Measurements from ENCODE around the gene MORN3. TPM values are rescaled to one million over a fixed set of nuclear protein-coding genes. Genes with fewer than 3 reads are reported as not detected.

Gene MORN3
- total and polyA plus RNA-seq, 9 of the 15 experiments (the other 6 are each of a cell fraction or from before 2014, with no cell fraction given) = 0.09 to 0.27 (median 0.20) TPM

DNA sequence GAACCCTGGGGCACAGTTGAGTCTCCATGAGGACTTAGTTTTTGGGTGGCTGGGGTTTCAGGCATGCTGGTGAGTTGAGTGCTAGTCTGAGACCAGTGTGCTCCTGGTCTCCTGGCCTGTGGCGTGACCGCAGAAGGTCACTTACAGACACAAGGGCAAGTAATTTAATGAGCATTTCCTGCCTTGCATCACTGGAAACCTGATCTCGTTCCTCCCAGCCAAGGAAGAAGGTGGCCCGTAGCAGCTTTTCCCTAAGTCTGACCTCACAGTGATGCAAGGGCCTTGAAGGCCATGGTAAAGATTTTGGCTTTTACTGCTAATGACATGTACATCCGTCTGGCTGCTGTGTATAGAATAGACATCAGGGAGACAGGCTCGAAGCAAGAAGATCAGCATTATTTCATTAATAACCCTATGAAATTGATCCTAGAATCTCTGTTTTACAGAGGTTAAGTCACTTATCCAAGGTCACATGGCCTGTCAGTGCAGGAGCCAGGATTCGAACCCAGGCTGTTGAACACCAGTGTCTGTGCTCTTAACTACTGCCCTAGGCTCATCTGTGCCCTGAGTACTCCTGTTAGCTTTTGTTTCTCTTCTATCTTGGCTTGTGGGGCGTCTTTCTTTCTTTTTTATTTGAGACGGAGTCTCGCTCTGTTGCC lies 47.7 kb upstream of the MORN3 start (continued):
- peak; percentile 21 for TF ChIP-seq HDAC3 (IDR thresholded peaks at IDR 0.05; ENCODE audit: borderline replicate concordance, partially characterized antibody)
- peak; percentile 36; the same call in 1 of the 2 replicates for TF ChIP-seq BACH1 (tag; IDR thresholded peaks at IDR 0.05)
- TF ChIP-seq, protein P1, sequence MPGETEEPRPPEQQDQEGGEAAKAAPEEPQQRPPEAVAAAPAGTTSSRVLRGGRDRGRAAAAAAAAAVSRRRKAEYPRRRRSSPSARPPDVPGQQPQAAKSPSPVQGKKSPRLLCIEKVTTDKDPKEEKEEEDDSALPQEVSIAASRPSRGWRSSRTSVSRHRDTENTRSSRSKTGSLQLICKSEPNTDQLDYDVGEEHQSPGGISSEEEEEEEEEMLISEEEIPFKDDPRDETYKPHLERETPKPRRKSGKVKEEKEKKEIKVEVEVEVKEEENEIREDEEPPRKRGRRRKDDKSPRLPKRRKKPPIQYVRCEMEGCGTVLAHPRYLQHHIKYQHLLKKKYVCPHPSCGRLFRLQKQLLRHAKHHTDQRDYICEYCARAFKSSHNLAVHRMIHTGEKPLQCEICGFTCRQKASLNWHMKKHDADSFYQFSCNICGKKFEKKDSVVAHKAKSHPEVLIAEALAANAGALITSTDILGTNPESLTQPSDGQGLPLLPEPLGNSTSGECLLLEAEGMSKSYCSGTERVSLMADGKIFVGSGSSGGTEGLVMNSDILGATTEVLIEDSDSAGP (CRISPR knock-in tag; IDR thresholded peaks at IDR 0.05) = 0 out of 2 replicates have a peak, but pooled peaks have one; percentile 39
- TF ChIP-seq, protein P2, sequence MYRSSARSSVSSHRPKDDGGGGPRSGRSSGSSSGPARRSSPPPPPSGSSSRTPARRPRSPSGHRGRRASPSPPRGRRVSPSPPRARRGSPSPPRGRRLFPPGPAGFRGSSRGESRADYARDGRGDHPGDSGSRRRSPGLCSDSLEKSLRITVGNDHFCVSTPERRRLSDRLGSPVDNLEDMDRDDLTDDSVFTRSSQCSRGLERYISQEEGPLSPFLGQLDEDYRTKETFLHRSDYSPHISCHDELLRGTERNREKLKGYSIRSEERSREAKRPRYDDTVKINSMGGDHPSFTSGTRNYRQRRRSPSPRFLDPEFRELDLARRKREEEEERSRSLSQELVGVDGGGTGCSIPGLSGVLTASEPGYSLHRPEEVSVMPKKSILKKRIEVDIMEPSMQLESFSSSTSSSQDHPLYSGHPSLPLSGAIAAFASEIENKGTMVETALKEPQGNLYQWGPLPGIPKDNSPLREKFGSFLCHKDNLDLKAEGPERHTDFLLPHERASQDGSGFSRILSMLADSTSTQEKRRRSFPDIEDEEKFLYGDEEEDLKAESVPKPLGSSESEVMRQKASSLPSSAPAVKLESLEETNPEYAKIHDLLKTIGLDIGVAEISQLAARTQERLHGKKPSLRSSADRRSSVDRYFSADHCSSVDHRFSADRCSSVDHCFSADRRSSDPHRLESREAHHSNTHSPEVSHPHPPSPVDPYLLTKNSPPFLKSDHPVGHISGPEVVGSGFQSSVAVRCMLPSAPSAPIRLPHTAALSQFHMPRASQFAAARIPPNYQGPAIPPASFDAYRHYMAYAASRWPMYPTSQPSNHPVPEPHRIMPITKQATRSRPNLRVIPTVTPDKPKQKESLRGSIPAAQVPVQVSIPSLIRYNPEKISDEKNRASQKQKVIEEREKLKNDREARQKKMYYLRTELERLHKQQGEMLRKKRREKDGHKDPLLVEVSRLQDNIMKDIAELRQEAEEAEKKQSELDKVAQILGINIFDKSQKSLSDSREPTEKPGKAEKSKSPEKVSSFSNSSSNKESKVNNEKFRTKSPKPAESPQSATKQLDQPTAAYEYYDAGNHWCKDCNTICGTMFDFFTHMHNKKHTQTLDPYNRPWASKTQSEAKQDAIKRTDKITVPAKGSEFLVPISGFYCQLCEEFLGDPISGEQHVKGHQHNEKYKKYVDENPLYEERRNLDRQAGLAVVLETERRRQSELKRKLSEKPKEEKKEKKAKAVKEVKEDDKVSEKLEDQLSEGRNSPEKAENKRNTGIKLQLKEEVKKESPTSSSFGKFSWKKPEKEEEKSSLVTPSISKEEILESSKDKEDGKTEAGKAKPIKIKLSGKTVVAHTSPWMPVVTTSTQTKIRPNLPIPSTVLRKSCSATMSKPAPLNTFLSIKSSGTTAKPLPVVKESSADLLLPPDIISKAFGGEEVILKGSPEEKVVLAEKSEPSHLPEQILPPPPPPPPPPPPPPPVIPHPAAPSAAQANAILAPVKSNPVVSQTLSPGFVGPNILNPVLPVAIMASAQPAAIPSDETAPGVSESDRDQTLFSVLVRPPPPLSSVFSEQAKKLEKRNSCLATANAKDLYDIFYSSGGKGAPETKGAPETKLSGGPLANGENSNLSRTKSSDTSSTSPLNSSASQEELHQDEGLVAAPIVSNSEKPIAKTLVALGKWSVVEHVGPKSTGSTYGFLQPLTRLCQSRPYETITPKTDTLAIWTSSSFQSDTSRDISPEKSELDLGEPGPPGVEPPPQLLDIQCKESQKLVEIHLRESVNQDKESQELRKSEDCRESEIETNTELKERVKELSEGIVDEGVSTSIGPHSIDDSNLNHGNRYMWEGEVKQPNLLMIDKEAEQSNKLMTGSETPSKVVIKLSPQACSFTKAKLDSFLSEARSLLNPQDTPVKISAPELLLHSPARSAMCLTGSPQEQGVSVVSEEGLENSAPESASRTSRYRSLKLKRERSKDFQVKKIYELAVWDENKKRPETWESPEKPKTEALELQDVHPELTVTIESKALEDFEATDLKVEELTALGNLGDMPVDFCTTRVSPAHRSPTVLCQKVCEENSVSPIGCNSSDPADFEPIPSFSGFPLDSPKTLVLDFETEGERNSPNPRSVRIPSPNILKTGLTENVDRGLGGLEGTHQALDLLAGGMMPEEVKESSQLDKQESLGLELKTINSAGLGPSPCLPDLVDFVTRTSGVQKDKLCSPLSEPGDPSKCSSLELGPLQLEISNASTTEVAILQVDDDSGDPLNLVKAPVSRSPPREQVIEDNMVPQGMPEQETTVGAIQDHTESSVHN (IDR thresholded peaks at IDR 0.05; ENCODE audit: borderline replicate concordance in 1 of 2, low read depth in 1 of 2) = peak in 1 of 2 experiments; percentile 89; a peak in 2 of 4 replicates
- 0 out of 2 replicates have a peak, but pooled peaks have one; percentile 10 for TF ChIP-seq DPF2 (IDR thresholded peaks at IDR 0.05)
- TF ChIP-seq, protein P3, sequence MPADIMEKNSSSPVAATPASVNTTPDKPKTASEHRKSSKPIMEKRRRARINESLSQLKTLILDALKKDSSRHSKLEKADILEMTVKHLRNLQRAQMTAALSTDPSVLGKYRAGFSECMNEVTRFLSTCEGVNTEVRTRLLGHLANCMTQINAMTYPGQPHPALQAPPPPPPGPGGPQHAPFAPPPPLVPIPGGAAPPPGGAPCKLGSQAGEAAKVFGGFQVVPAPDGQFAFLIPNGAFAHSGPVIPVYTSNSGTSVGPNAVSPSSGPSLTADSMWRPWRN (IDR thresholded peaks at IDR 0.05; ENCODE audit: low read depth) = 0 out of 2 replicates have a peak, but pooled peaks have one; percentile 14
- TF ChIP-seq RAD51 (IDR thresholded peaks at IDR 0.05; ENCODE audit: borderline replicate concordance, low read depth) = 0 out of 2 replicates have a peak, but pooled peaks have one; percentile 58
- no peak for TF ChIP-seq PHF21A (IDR thresholded peaks at IDR 0.05; ENCODE audit: borderline replicate concordance, low read depth)
- TF ChIP-seq, protein P4, sequence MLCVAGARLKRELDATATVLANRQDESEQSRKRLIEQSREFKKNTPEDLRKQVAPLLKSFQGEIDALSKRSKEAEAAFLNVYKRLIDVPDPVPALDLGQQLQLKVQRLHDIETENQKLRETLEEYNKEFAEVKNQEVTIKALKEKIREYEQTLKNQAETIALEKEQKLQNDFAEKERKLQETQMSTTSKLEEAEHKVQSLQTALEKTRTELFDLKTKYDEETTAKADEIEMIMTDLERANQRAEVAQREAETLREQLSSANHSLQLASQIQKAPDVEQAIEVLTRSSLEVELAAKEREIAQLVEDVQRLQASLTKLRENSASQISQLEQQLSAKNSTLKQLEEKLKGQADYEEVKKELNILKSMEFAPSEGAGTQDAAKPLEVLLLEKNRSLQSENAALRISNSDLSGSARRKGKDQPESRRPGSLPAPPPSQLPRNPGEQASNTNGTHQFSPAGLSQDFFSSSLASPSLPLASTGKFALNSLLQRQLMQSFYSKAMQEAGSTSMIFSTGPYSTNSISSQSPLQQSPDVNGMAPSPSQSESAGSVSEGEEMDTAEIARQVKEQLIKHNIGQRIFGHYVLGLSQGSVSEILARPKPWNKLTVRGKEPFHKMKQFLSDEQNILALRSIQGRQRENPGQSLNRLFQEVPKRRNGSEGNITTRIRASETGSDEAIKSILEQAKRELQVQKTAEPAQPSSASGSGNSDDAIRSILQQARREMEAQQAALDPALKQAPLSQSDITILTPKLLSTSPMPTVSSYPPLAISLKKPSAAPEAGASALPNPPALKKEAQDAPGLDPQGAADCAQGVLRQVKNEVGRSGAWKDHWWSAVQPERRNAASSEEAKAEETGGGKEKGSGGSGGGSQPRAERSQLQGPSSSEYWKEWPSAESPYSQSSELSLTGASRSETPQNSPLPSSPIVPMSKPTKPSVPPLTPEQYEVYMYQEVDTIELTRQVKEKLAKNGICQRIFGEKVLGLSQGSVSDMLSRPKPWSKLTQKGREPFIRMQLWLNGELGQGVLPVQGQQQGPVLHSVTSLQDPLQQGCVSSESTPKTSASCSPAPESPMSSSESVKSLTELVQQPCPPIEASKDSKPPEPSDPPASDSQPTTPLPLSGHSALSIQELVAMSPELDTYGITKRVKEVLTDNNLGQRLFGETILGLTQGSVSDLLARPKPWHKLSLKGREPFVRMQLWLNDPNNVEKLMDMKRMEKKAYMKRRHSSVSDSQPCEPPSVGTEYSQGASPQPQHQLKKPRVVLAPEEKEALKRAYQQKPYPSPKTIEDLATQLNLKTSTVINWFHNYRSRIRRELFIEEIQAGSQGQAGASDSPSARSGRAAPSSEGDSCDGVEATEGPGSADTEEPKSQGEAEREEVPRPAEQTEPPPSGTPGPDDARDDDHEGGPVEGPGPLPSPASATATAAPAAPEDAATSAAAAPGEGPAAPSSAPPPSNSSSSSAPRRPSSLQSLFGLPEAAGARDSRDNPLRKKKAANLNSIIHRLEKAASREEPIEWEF (CRISPR knock-in tag; IDR thresholded peaks at IDR 0.05) = no peak
- no peak for TF ChIP-seq ZNF507 (tag; conservative IDR thresholded peaks at IDR 0.05)
